OCI-LY7 (cell line): ENCODE data around the gene RNFT2. TPM values are rescaled to one million over a fixed set of nuclear protein-coding genes. Genes with fewer than 3 reads are reported as not detected.

Source experiments
- BruUV-seq: library from RNA; stranded (reverse); fragments of 400-500 nt; replicated peaks from 2 replicates; lab custom pipeline; 2021; lab: Mats Ljungman, UMichigan
- CTCF ChIA-PET: fragments of 300-600 bp; sonication (Branson Sonifier 250); formaldehyde crosslinking; loops from one replicate; lab custom pipeline; 2022; ENCODE audit warnings: antibody characterized with exemption; ENCODE audit not compliant: unreplicated experiment; lab: Charles Lee
- POLR2A ChIA-PET: fragments of 300-600 bp; sonication (Branson Sonifier 250); formaldehyde crosslinking; loops from one replicate; lab custom pipeline; 2022; ENCODE audit warnings: antibody characterized with exemption; lab: Charles Lee
- DNase-seq: peaks from one replicate; pipeline ENCODE4 v3.0.0-alpha.2; 2015; ENCODE audit warnings: low spot score
- H2AFZ ChIP-seq: fragments of 200-600 bp; sonication (generic), shearing (Covaris generic); 2 replicates; pipeline ENCODE4 v1.6.1; 2014; ENCODE audit warnings: mild to moderate bottlenecking, antibody characterized with exemption, low read length, moderate library complexity
- H3K27ac ChIP-seq: fragments of 200-600 bp; sonication (generic); 2 replicates; pipeline ENCODE4 v1.5.1; 2014; ENCODE audit warnings: mixed run types, low read depth, mild to moderate bottlenecking, moderate library complexity, low read length, inconsistent platforms; ENCODE audit not compliant: poor library complexity, severe bottlenecking
- H3K36me3 ChIP-seq: fragments of 200-600 bp; sonication (generic); 2 replicates; pipeline ENCODE4 v1.6.1; 2014; ENCODE audit warnings: mild to moderate bottlenecking, antibody characterized with exemption, low read length, moderate library complexity, mixed read lengths; ENCODE audit not compliant: insufficient read depth
- H3K4me1 ChIP-seq: fragments of 200-600 bp; sonication (generic); 2 replicates; pipeline ENCODE4 v1.5.1; 2014; ENCODE audit warnings: mild to moderate bottlenecking, low read length; ENCODE audit not compliant: insufficient read depth, poor library complexity, severe bottlenecking
- H3K4me2 ChIP-seq: fragments of 200-600 bp; sonication (generic); 2 replicates; pipeline ENCODE4 v1.6.1; 2014; ENCODE audit warnings: mild to moderate bottlenecking, low read length
- H3K4me3 ChIP-seq: fragments of 200-600 bp; sonication (generic); 2 replicates; pipeline ENCODE4 v1.5.1; 2014; ENCODE audit warnings: mild to moderate bottlenecking, low read depth, low read length; ENCODE audit not compliant: poor library complexity, severe bottlenecking
- H3K79me2 ChIP-seq: fragments of 200-600 bp; sonication (generic); 2 replicates; pipeline ENCODE4 v1.6.1; 2016; ENCODE audit warnings: low read depth, mild to moderate bottlenecking, low read length, moderate library complexity, mixed read lengths; ENCODE audit not compliant: insufficient read depth
- H3K9me2 ChIP-seq: fragments of 200-600 bp; sonication (generic); 2 replicates; pipeline ENCODE4 v1.6.1; 2016; ENCODE audit warnings: mild to moderate bottlenecking, low read length, mixed read lengths; ENCODE audit not compliant: insufficient read depth
- H3K9me3 ChIP-seq: fragments of 200-600 bp; sonication (generic); 2 replicates; pipeline ENCODE4 v1.6.1; 2014; ENCODE audit warnings: mild to moderate bottlenecking, mixed run types, low read length, mixed read lengths
- H4K20me1 ChIP-seq: fragments of 200-600 bp; sonication (generic); 2 replicates; pipeline ENCODE4 v1.6.1; 2014; ENCODE audit warnings: mild to moderate bottlenecking, antibody characterized with exemption, low read length, moderate library complexity, mixed read lengths; ENCODE audit not compliant: insufficient read depth
- EZH2phosphoT487 ChIP-seq: fragments of 200-600 bp; sonication (generic); IDR thresholded peaks from 2 replicates; pipeline ENCODE4 v1.6.1; 2018; ENCODE audit warnings: low read depth, borderline replicate concordance, mild to moderate bottlenecking, mixed run types, antibody characterized with exemption, low read length, moderate library complexity, mixed read lengths
- intact Hi-C: fragments of 100-400 bp; cut with micrococcal nuclease; formaldehyde crosslinking; loops from one replicate; pipeline ENCODE4 v1.10.0; 2022; ENCODE audit not compliant: unreplicated experiment
- total RNA-seq, 2 experiments: library from RNA; depleted of rRNA in 1 of 2; stranded (reverse); fragments of >200 nt in 1 of 2; shearing (Covaris generic) in 1 of 2; gene quantifications; 2 replicates each; pipeline ENCODE4 v1.2.3, GENCODE V29; 2014 to 2022
- TF ChIP-seq, protein P1 (sequence below): fragments of 200-600 bp; sonication (generic); conservative IDR thresholded peaks from 2 replicates; pipeline ENCODE4 v1.5.1; 2014; ENCODE audit warnings: mild to moderate bottlenecking, antibody characterized with exemption, low read length, moderate library complexity, mixed read lengths

The RNFT2 gene
- total RNA-seq, 2 experiments from 2014 or later = 40.2 to 62.2 TPM

GRCh38 chr12:116838365-116838764, 100.2 kb downstream of the RNFT2 start:
- intact Hi-C loops = no loop called here
- Histone ChIP-seq H3K9me2 (no peaks in the 10 kb centered on the region), H3K4me3 (no peak overlapping the region), H4K20me1 (no peaks in the 10 kb centered on the region), H3K9me3 (no peaks in the 10 kb centered on the region), H3K79me2 (no peaks in the 10 kb centered on the region), H3K27ac (peak overlapping the region; percentile 51), H3K4me1 (peaks cover 20% of the 10 kb centered on the region), H3K36me3 (peaks cover 58% of the 10 kb centered on the region), H2AFZ (no peak overlapping the region), H3K4me2 (peak overlapping the region; percentile 40)
- DNase-seq = peak; percentile 61
- BruUV-seq = no TSS peak
- POLR2A ChIA-PET = interaction anchor here (0.6 to 1.7 kb wide), 6 partner anchors 15 to 304 kb away, joined by 3 to 7 read pairs (median 4); no protein-coding TSS in a partner anchor
- TF ChIP-seq EZH2phosphoT487 = no peak
- TF ChIP-seq, protein P1, sequence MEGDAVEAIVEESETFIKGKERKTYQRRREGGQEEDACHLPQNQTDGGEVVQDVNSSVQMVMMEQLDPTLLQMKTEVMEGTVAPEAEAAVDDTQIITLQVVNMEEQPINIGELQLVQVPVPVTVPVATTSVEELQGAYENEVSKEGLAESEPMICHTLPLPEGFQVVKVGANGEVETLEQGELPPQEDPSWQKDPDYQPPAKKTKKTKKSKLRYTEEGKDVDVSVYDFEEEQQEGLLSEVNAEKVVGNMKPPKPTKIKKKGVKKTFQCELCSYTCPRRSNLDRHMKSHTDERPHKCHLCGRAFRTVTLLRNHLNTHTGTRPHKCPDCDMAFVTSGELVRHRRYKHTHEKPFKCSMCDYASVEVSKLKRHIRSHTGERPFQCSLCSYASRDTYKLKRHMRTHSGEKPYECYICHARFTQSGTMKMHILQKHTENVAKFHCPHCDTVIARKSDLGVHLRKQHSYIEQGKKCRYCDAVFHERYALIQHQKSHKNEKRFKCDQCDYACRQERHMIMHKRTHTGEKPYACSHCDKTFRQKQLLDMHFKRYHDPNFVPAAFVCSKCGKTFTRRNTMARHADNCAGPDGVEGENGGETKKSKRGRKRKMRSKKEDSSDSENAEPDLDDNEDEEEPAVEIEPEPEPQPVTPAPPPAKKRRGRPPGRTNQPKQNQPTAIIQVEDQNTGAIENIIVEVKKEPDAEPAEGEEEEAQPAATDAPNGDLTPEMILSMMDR = no peak
- CTCF ChIA-PET = no interaction called here

- no TSS peak for BruUV-seq
- DNase-seq = no peak
Measured at GRCh38 chr12:116839287-116839830, 101.2 kb downstream of the RNFT2 start.

DNA sequence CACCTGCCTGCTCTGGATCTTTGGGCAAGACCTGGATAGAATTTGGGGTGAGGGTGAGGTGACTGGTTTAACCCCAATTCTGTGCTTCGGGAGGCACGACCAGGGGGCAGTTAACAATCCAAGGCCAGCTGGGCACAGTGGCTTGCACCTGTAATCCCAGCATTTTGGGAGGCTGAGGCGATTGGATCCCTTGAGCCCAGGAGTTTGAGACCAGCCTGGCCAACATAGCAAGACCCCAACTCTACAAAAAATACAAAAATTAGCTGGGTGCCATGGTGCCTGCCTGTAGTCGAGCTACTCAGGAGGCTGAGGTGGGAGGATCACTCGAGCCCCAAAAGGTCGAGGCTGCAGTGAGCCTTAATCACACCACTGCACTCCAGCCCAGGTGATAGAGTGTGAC, 105.0 kb downstream of the RNFT2 start:
- CTCF ChIA-PET = no interaction called here
- no peaks in the 10 kb centered on the region for H4K20me1 ChIP-seq
- POLR2A ChIA-PET = interaction anchor here (0.7 kb wide), 1 partner anchor 115 kb away, joined by 4 read pairs; no protein-coding TSS in a partner anchor

More at GRCh38 chr12:116839287-116839830, 101.2 kb downstream of the RNFT2 start:
- Histone ChIP-seq H4K20me1 (no peaks in the 10 kb centered on the region), H3K79me2 (no peaks in the 10 kb centered on the region), H3K4me2 (no peak overlapping the region), H2AFZ (no peak overlapping the region), H3K9me3 (no peaks in the 10 kb centered on the region), H3K36me3 (peaks cover 64% of the 10 kb centered on the region), H3K27ac (no peak overlapping the region), H3K4me3 (no peak overlapping the region), H3K9me2 (no peaks in the 10 kb centered on the region), H3K4me1 (peaks cover 20% of the 10 kb centered on the region)
- CTCF ChIA-PET = no interaction called here
- TF ChIP-seq, protein P1 = no peak
- no peak for TF ChIP-seq EZH2phosphoT487
- POLR2A ChIA-PET = interaction anchor here (1.7 kb wide), 1 partner anchor 21 kb away, joined by 7 read pairs; no protein-coding TSS in a partner anchor
- intact Hi-C loops = no loop called here

More for the DNA sequence above, 105.0 kb downstream of the RNFT2 start:
- no peak overlapping the region for H3K27ac ChIP-seq
- H2AFZ ChIP-seq = no peak overlapping the region
- no peak overlapping the region for H3K4me2 ChIP-seq
- H3K4me1 ChIP-seq = peaks cover 12% of the 10 kb centered on the region
- intact Hi-C loops = no loop called here
- no peak for DNase-seq
- no peak overlapping the region for H3K4me3 ChIP-seq
- peaks cover 29% of the 10 kb centered on the region for H3K36me3 ChIP-seq
- BruUV-seq = no TSS peak
- no peak for TF ChIP-seq EZH2phosphoT487
- TF ChIP-seq, protein P1 = no peak
- no peaks in the 10 kb centered on the region for H3K79me2 ChIP-seq
- no peaks in the 10 kb centered on the region for H3K9me2 ChIP-seq
- no peaks in the 10 kb centered on the region for H3K9me3 ChIP-seq
